Type B pancreatic cell (in vitro differentiated cells): ENCODE data around the gene ZDHHC14. TPM values are rescaled to one million over a fixed set of nuclear protein-coding genes. Genes with fewer than 3 reads are reported as not detected.
"Not testable (repeated sequence)": the region's sequence is repeated elsewhere in the genome, so short reads cannot be mapped to it uniquely, and the experiment has no call there.

Source experiments
- DNase-seq: peaks from one replicate; pipeline ENCODE4 v3.0.0; 2021; ENCODE audit warnings: mixed read lengths; ENCODE audit not compliant: unreplicated experiment; ENCODE audit errors: extremely low spot score
- H3K27ac Mint-ChIP-seq: 2 replicates; pipeline ENCODE4 v1.8.0; 2021; ENCODE audit warnings: mild to moderate bottlenecking, mixed read lengths
- H3K27me3 Mint-ChIP-seq: 2 replicates; pipeline ENCODE4 v1.8.0; 2021; ENCODE audit warnings: mixed read lengths
- H3K36me3 Mint-ChIP-seq: 2 replicates; pipeline ENCODE4 v1.8.0; 2021; ENCODE audit warnings: mixed read lengths
- H3K4me1 Mint-ChIP-seq: one replicate; pipeline ENCODE4 v1.8.0; 2021; ENCODE audit warnings: mixed read lengths; ENCODE audit not compliant: unreplicated experiment
- H3K4me3 Mint-ChIP-seq: 2 replicates; pipeline ENCODE4 v1.8.0; 2021; ENCODE audit warnings: mild to moderate bottlenecking, mixed read lengths
- H3K9me3 Mint-ChIP-seq: 2 replicates; pipeline ENCODE4 v1.8.0; 2021; ENCODE audit warnings: mixed read lengths
- CTCF ChIP-seq: fragments of 200-600 bp; sonication (generic); conservative IDR thresholded peaks from 2 replicates; pipeline ENCODE4 v1.5.0; 2021; ENCODE audit warnings: antibody characterized with exemption, mild to moderate bottlenecking
- total RNA-seq: library from RNA; stranded (reverse); gene quantifications from 2 replicates; pipeline ENCODE4 v1.2.1, GENCODE V29; 2021; ENCODE audit warnings: low replicate concordance

Gene ZDHHC14
- total RNA-seq, 1 donor from 2014 or later, result 11.1 TPM

GRCh38 chr6:157714153-157714490 is 333.1 kb downstream of the ZDHHC14 start:
- Mint-ChIP-seq H3K4me3 (no peak overlapping the region), H3K27ac (no peak overlapping the region), H3K36me3 (no peaks in the 10 kb centered on the region), H3K4me1 (peaks cover 3% of the 10 kb centered on the region), H3K9me3 (peaks cover 5% of the 10 kb centered on the region), H3K27me3 (no peaks in the 10 kb centered on the region)
- no peak for TF ChIP-seq CTCF
- no peak for DNase-seq

GRCh38 chr6:157715728-157716164 is 334.8 kb downstream of the ZDHHC14 start:
- Mint-ChIP-seq H3K9me3 (peaks cover 5% of the 10 kb centered on the region), H3K27me3 (peaks cover 3% of the 10 kb centered on the region), H3K4me1 (peaks cover 3% of the 10 kb centered on the region), H3K4me3 (no peak overlapping the region), H3K27ac (no peak overlapping the region), H3K36me3 (no peaks in the 10 kb centered on the region)
- no peak for TF ChIP-seq CTCF
- no peak for DNase-seq

- Mint-ChIP-seq H3K27me3 (peaks cover 3% of the 10 kb centered on the region), H3K36me3 (no peaks in the 10 kb centered on the region), H3K9me3 (peaks cover 5% of the 10 kb centered on the region), H3K4me1 (peaks cover 3% of the 10 kb centered on the region), H3K4me3 (no peak overlapping the region), H3K27ac (no peak overlapping the region)
- TF ChIP-seq CTCF, result no peak
- DNase-seq, result no peak
These were observed 335.4 kb downstream of the ZDHHC14 start for GRCh38 chr6:157716251-157716995.

- no peak overlapping the region for H3K4me3 Mint-ChIP-seq
- peak overlapping the region; percentile 35 for H3K27ac Mint-ChIP-seq
- peaks cover 3% of the 10 kb centered on the region for H3K4me1 Mint-ChIP-seq
- H3K9me3 Mint-ChIP-seq, result peaks cover 5% of the 10 kb centered on the region
- no peaks in the 10 kb centered on the region for H3K36me3 Mint-ChIP-seq
- TF ChIP-seq CTCF, result no peak
- DNase-seq, result no peak
- peaks cover 3% of the 10 kb centered on the region for H3K27me3 Mint-ChIP-seq
These were observed 336.4 kb downstream of the ZDHHC14 start for GRCh38 chr6:157717340-157717748.

- Mint-ChIP-seq H3K27me3 (peaks cover 6% of the 10 kb centered on the region), H3K27ac (no peak overlapping the region), H3K9me3 (peaks cover 5% of the 10 kb centered on the region), H3K4me1 (peaks cover 3% of the 10 kb centered on the region), H3K36me3 (no peaks in the 10 kb centered on the region), H3K4me3 (no peak overlapping the region)
- no peak for TF ChIP-seq CTCF
- no peak for DNase-seq
These were observed 337.7 kb downstream of the ZDHHC14 start for GRCh38 chr6:157718503-157719187.

GRCh38 chr6:157720964-157721363 is 340.0 kb downstream of the ZDHHC14 start:
- not testable (repeated sequence) for H3K4me3 Mint-ChIP-seq, H3K9me3 Mint-ChIP-seq, DNase-seq, H3K36me3 Mint-ChIP-seq, H3K4me1 Mint-ChIP-seq, H3K27me3 Mint-ChIP-seq, H3K27ac Mint-ChIP-seq
